ENCODE measurements around the gene MYBPHL.

MYBPHL gene

GRCh38 chr1:109253803-109254620 lies 52.8 kb downstream of the MYBPHL start:
- in situ Hi-C loops (cut with MboI; ENCODE audit: low sequenced_read_pairs) = no loop called here

- in situ Hi-C loops (cut with MboI; ENCODE audit: low sequenced_read_pairs) = no loop called here
These were observed 53.7 kb downstream of the MYBPHL start for GRCh38 chr1:109252893-109253802.

GRCh38 chr1:109252167-109252892 lies 54.5 kb downstream of the MYBPHL start:
- in situ Hi-C loops (cut with MboI; ENCODE audit: low sequenced_read_pairs) = no loop called here

- in situ Hi-C loops (cut with MboI; ENCODE audit: low sequenced_read_pairs) = no loop called here
These were observed 55.3 kb downstream of the MYBPHL start for GRCh38 chr1:109251277-109252166.

GRCh38 chr1:109250454-109251276 lies 56.1 kb downstream of the MYBPHL start:
- in situ Hi-C loops (cut with MboI; ENCODE audit: low sequenced_read_pairs) = no loop called here

GRCh38 chr1:109249654-109250401 lies 57.0 kb downstream of the MYBPHL start:
- in situ Hi-C loops (cut with MboI; ENCODE audit: low sequenced_read_pairs) = no loop called here

- in situ Hi-C loops (cut with MboI; ENCODE audit: low sequenced_read_pairs) = no loop called here
These were observed 57.8 kb downstream of the MYBPHL start, which contains the start of gene CELSR2 for GRCh38 chr1:109248797-109249629. CELSR2 (plus strand) TSS chr1:109249539; CDS start chr1:109250080, 541 bp downstream.

GRCh38 chr1:109248444-109248796 lies 58.4 kb downstream of the MYBPHL start:
- in situ Hi-C loops (cut with MboI; ENCODE audit: low sequenced_read_pairs) = no loop called here

GRCh38 chr1:109247401-109248365 lies 59.1 kb downstream of the MYBPHL start:
- in situ Hi-C loops (cut with MboI; ENCODE audit: low sequenced_read_pairs) = no loop called here

GRCh38 chr1:109246141-109246551 lies 60.7 kb downstream of the MYBPHL start:
- in situ Hi-C loops (cut with MboI; ENCODE audit: low sequenced_read_pairs) = no loop called here

- in situ Hi-C loops (cut with MboI; ENCODE audit: low sequenced_read_pairs) = no loop called here
These were observed 62.8 kb downstream of the MYBPHL start for GRCh38 chr1:109243860-109244552.

GRCh38 chr1:109243221-109243620 lies 63.6 kb downstream of the MYBPHL start:
- in situ Hi-C loops (cut with MboI; ENCODE audit: low sequenced_read_pairs) = no loop called here

GRCh38 chr1:109242387-109242786 lies 64.4 kb downstream of the MYBPHL start:
- in situ Hi-C loops (cut with MboI; ENCODE audit: low sequenced_read_pairs) = no loop called here

Data from hTERT RPE-1 (cell line).